IMR-90 (cell line): ENCODE data around the gene CMIP.

Experiments used
- BHLHE40 ChIP-seq: fragments of 150-350 bp; IDR thresholded peaks from 2 replicates; pipeline ENCODE4 v1.6.1; 2016; ENCODE audit warnings: mild to moderate bottlenecking, low read depth, low read length
- CHD1 ChIP-seq: IDR thresholded peaks from 2 replicates; pipeline ENCODE4 v1.6.1; 2012; ENCODE audit warnings: low read depth, low read length, improper control_type of control experiment
- ELK1 ChIP-seq: fragments of 150-350 bp; IDR thresholded peaks from 2 replicates; pipeline ENCODE4 v1.6.1; 2016; ENCODE audit warnings: low read depth, mild to moderate bottlenecking, low read length, moderate library complexity, borderline replicate concordance
- MAFK ChIP-seq: IDR thresholded peaks from 2 replicates; pipeline ENCODE4 v1.6.1; 2012; ENCODE audit warnings: low read depth, low read length, improper control_type of control experiment
- MXI1 ChIP-seq: IDR thresholded peaks from 2 replicates; pipeline ENCODE4 v1.6.1; 2012; ENCODE audit warnings: low read depth, mild to moderate bottlenecking, low read length, moderate library complexity, borderline replicate concordance
- POLR2A ChIP-seq: IDR thresholded peaks from 2 replicates; pipeline ENCODE4 v1.6.1; 2012; ENCODE audit warnings: mild to moderate bottlenecking, low read depth, low read length
- RAD21 ChIP-seq: IDR thresholded peaks from 2 replicates; pipeline ENCODE4 v1.6.1; 2012; ENCODE audit warnings: low read length, improper control_type of control experiment
- SMC3 ChIP-seq: fragments of 150-350 bp; IDR thresholded peaks from 2 replicates; pipeline ENCODE4 v1.6.1; 2016; ENCODE audit warnings: low read depth, mild to moderate bottlenecking, antibody characterized with exemption, low read length, moderate library complexity
- USF2 ChIP-seq: fragments of 150-350 bp; IDR thresholded peaks from 2 replicates; pipeline ENCODE4 v1.6.1; 2017; ENCODE audit warnings: mild to moderate bottlenecking, antibody characterized with exemption, low read length, low read depth
- TF ChIP-seq, protein P1 (sequence below): conservative IDR thresholded peaks from 2 replicates; pipeline ENCODE4 v1.5.1; 2012; ENCODE audit warnings: mild to moderate bottlenecking, low read depth, low read length, improper control_type of control experiment

DNA sequence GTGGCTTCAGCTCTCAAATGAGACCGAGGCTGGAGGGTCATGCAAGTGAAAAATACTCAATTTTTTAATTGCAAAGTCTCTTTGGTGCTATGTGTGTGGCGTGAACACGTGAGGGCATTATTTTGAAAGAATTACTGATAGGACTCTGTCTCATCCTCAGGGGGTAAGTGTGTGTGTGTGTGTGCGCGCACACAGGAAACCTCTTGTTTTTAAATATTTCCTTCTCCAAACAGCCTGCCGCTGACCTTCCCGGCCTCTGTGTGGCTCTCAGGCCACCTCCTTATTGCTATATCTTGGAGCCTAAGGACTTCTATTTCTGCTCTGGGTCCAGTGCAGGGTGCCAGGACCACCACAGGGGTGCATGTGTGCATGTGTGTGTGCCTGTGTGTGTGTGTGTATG lies 99.7 kb downstream of the CMIP start:
- TF ChIP-seq POLR2A (no peak), ELK1 (no peak), SMC3 (no peak), CHD1 (no peak), USF2 (no peak), MXI1 (no peak), RAD21 (no peak), MAFK (no peak), BHLHE40 (no peak)
- TF ChIP-seq, protein P1, sequence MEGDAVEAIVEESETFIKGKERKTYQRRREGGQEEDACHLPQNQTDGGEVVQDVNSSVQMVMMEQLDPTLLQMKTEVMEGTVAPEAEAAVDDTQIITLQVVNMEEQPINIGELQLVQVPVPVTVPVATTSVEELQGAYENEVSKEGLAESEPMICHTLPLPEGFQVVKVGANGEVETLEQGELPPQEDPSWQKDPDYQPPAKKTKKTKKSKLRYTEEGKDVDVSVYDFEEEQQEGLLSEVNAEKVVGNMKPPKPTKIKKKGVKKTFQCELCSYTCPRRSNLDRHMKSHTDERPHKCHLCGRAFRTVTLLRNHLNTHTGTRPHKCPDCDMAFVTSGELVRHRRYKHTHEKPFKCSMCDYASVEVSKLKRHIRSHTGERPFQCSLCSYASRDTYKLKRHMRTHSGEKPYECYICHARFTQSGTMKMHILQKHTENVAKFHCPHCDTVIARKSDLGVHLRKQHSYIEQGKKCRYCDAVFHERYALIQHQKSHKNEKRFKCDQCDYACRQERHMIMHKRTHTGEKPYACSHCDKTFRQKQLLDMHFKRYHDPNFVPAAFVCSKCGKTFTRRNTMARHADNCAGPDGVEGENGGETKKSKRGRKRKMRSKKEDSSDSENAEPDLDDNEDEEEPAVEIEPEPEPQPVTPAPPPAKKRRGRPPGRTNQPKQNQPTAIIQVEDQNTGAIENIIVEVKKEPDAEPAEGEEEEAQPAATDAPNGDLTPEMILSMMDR, result no peak
